ENCODE measurements around the gene PIM2. TPM values are rescaled to one million over a fixed set of nuclear protein-coding genes. Genes with fewer than 3 reads are reported as not detected.

PIM2 gene
- total and polyA plus RNA-seq, 5 experiments from 2014 or later, result 126 to 331 (median 170) TPM

GRCh38 chrX:48948589-48948988 is 29.8 kb upstream of the PIM2 start:
- Mint-ChIP-seq H3K27ac (peak overlapping the region in 4 of 10 donors; percentile 32 to 63 (median 42)), H3K4me3 (no peak overlapping the region), H3K36me3 (peaks cover 0 to 19% (median 0%) of the 10 kb centered on the region in 3 donors), H3K9me3 (no peaks in the 10 kb centered on the region), H3K4me1 (peaks cover 7 to 53% (median 47%) of the 10 kb centered on the region in 4 donors), H3K27me3 (no peaks in the 10 kb centered on the region)
- POLR2A ChIA-PET, result interaction anchor here (0.6 to 1.3 kb wide), 7 partner anchors 9 to 299 kb away, joined by 3 to 6 read pairs (median 4); partner anchors contain the start of gene SLC35A2
- no peak for DNase-seq
- no peak for ATAC-seq

- Mint-ChIP-seq H3K9me3 (no peaks in the 10 kb centered on the region), H3K36me3 (peaks cover 0 to 18% (median 0%) of the 10 kb centered on the region in 3 donors), H3K27ac (peak overlapping the region; percentile 69 to 92 (median 78)), H3K4me1 (peaks cover 16 to 56% (median 51%) of the 10 kb centered on the region in 4 donors), H3K27me3 (no peaks in the 10 kb centered on the region), H3K4me3 (peak overlapping the region; percentile 18 to 59 (median 40))
- ATAC-seq (peak; percentile 65 to 74), DNase-seq (peak; percentile 26 to 76 (median 50))
- POLR2A ChIA-PET, result interaction anchor here (0.6 to 13.3 kb wide), 7 partner anchors 9 to 54 kb away, joined by 3 to 276 read pairs (median 7); partner anchors contain the start of genes PIM2 and SLC35A2
These were observed 26.9 kb upstream of the PIM2 start for GRCh38 chrX:48945517-48946348.

DNA sequence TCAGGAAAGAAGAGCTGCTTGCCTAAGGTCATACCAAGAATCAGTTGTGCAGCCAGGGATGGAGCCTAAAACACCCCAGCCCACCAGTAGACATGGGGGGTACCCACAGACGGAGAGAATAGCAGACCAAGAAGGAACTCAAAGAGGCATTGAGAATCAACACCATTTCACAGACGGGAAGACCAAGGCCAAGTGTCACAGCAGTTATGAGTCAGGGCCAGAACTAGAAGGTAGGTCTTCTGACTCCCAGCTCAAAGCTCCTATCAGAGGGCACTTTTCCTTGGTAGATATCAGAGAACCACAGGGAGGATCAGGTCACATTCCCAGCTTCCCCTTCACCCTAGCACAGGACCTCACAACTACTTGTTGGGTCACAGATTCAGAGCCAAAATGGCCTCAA is 24.1 kb upstream of the PIM2 start:
- POLR2A ChIA-PET, result interaction anchor here (2.3 to 13.3 kb wide), 4 partner anchors 14 to 52 kb away, joined by 6 to 276 read pairs (median 92); partner anchors contain the start of genes OTUD5, PIM2 and SLC35A2
- ATAC-seq (no peak), DNase-seq (no peak)
- Mint-ChIP-seq H3K4me1 (peaks cover 30 to 78% (median 77%) of the 10 kb centered on the region in 4 donors), H3K27me3 (no peaks in the 10 kb centered on the region), H3K36me3 (peaks cover 0 to 14% (median 0%) of the 10 kb centered on the region in 3 donors), H3K4me3 (peak overlapping the region in 6 of 10 donors; percentile 5 to 67 (median 51)), H3K27ac (peak overlapping the region; percentile 85 to 96 (median 93)), H3K9me3 (no peaks in the 10 kb centered on the region)

GRCh38 chrX:48940404-48940955 is 21.7 kb upstream of the PIM2 start:
- Mint-ChIP-seq H3K4me3 (peak overlapping the region in 9 of 10 donors; percentile 66 to 92 (median 87)), H3K36me3 (peaks cover 0 to 16% (median 3%) of the 10 kb centered on the region in 3 donors), H3K27me3 (no peaks in the 10 kb centered on the region), H3K27ac (peak overlapping the region; percentile 96 to 99 (median 99)), H3K4me1 (peaks cover 37 to 87% (median 84%) of the 10 kb centered on the region in 4 donors), H3K9me3 (no peaks in the 10 kb centered on the region)
- no peak for DNase-seq
- POLR2A ChIA-PET, result interaction anchor here (0.8 to 13.3 kb wide), 8 partner anchors 8 to 203 kb away, joined by 3 to 276 read pairs (median 16); partner anchors contain the start of genes OTUD5, PIM2, PQBP1 and SLC35A2
- ATAC-seq, result no peak

DNA sequence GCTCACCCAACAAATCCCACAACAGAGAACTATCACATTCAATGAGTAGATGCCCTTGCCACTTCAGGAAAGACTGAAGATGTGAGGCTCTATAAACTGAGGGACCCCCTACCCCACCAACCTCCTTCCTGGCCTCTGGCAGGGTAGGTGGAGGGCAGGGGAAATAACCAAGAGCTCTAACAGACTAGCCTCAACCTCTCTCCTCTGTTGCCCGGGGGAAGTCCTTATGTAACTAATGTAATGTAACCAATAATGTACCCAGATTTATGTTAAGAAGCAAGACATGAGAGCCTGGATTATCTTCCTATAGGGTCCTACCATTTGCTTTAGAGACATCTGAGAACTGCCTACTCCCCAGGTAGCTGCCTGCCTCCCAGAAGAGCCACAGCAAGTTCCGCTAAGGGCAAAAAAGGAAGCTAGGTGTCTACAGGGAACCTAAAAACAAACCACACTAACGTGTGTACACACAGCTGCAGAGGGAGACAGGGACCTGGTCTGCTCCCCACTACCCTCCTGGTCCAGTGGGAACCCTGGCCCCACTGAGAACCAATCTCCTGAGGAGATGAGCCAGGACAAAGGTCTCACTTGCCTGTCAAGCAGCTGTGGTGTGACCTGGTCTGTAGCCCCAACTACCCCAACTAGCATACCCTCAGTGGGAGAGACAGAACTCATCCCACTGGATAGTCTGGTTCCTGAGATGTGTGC is 20.9 kb upstream of the PIM2 start:
- peaks cover 0 to 23% (median 8%) of the 10 kb centered on the region in 3 donors for H3K36me3 Mint-ChIP-seq
- H3K4me1 Mint-ChIP-seq, result peaks cover 41 to 92% (median 89%) of the 10 kb centered on the region in 4 donors
- H3K9me3 Mint-ChIP-seq, result peaks cover 0 to 2% (median 0%) of the 10 kb centered on the region in 9 donors

DNA sequence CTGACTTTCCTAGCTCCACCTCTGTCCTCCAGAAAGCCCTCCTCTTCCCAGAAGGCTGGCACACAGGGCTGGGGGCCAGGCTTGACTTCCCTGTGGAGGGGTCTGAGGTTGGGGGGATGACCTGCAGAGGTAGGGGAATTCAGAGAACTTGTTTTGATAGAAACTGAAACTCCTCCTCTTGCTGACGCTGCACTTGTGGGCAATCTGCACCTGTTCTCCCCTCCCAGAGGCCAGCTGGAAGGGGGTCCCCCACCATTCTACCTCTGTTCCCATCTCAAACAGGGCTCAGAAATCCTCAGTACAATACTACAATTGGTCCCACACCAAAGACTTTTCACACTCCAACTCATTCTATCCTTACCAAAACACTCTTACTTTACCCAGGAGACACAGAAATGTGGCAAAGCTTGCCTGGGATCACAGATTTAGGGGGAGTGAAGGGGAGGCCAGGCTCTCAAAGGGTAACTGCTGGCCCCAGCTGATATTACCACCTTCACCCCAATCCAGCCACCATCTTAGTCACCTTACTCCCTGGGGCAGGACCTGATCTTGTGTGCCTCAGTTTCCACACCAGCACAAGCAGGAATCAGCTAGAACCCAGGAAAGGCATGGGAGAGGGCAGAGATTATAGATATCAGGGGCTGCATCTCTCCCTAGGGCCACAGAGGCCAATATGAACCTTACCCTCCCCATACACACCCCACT is 20.0 kb upstream of the PIM2 start:
- peak; percentile 39 to 58 for ATAC-seq
- Mint-ChIP-seq H3K9me3 (peaks cover 0 to 4% (median 0%) of the 10 kb centered on the region in 9 donors), H3K4me1 (peaks cover 40 to 94% (median 90%) of the 10 kb centered on the region in 4 donors), H3K4me3 (peak overlapping the region; percentile 66 to 92 (median 87)), H3K27me3 (no peaks in the 10 kb centered on the region), H3K36me3 (peaks cover 2 to 30% (median 16%) of the 10 kb centered on the region in 3 donors), H3K27ac (peak overlapping the region; percentile 96 to 99 (median 99))
- POLR2A ChIA-PET, result interaction anchor here (0.8 to 13.3 kb wide), 11 partner anchors 8 to 364 kb away, joined by 3 to 276 read pairs (median 5); partner anchors contain the start of genes HDAC6, OTUD5, PIM2 and PQBP1
- peak; percentile 46 to 87 (median 81) for DNase-seq

More for the DNA sequence above, 20.9 kb upstream of the PIM2 start:
- peak; percentile 21 to 22 for ATAC-seq
- no peaks in the 10 kb centered on the region for H3K27me3 Mint-ChIP-seq
- H3K27ac Mint-ChIP-seq, result peak overlapping the region; percentile 96 to 99 (median 99)
- peak overlapping the region; percentile 66 to 92 (median 87) for H3K4me3 Mint-ChIP-seq
- DNase-seq, result peak in 6 of 10 donors; percentile 15 to 65 (median 42)
- POLR2A ChIA-PET, result interaction anchor here (0.8 to 13.3 kb wide), 11 partner anchors 9 to 202 kb away, joined by 3 to 276 read pairs (median 5); partner anchors contain the start of genes HDAC6, OTUD5, PIM2 and PQBP1

DNA sequence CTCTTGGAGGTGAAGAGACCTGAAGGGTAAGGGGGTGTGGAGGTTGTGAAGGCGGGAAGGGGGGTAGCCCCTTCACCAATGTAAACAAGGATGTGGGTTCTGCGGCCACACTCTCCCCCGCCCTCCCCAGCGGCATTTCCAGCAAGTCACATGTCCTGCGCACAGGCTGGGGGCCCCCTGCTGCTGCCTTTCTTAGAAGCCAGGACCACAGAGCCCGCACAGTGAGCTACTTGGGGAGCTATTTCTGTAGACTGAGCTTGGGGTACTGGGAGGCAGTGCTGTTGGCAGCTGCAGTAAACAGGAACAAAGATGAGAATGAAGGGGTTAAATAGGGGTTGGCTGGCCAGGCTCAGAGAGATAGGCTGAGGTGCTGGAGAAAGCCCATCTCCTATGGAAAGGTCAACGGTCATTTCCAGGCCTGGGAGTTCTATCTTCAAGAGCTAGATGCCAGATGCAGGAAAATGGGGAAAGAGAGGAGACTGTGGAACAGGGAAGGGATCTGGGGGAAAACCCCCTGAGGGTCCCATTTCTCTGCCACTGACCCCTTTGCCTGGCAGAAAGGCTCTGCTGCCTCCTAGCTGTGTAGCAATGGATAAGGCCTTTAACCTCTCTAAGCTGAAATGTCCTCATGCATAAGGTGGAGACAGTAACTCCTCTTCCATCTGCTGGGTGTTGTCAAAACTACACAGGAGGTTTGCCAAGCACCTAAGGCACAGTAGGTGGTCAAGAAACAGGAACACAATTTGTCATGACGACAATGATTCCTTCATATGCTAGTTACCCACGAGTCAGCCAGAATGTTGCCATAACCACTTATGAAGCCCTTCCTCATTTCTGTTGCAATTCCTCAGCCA is 18.5 kb upstream of the PIM2 start:
- Mint-ChIP-seq H3K36me3 (peaks cover 5 to 29% (median 20%) of the 10 kb centered on the region in 3 donors), H3K27me3 (no peaks in the 10 kb centered on the region)
- ATAC-seq, result peak; percentile 72 to 73

GRCh38 chrX:48936429-48937053 is 17.7 kb upstream of the PIM2 start:
- POLR2A ChIA-PET, result interaction anchor here (0.6 to 13.3 kb wide), 10 partner anchors 8 to 270 kb away, joined by 3 to 276 read pairs (median 8); partner anchors contain the start of genes OTUD5, PIM2, PQBP1 and SLC35A2
- Mint-ChIP-seq H3K36me3 (peaks cover 5 to 29% (median 20%) of the 10 kb centered on the region in 3 donors), H3K4me3 (peak overlapping the region; percentile 78 to 92 (median 87)), H3K9me3 (peaks cover 0 to 6% (median 0%) of the 10 kb centered on the region in 9 donors), H3K27ac (peak overlapping the region; percentile 96 to 99 (median 99)), H3K4me1 (peaks cover 29 to 79% (median 73%) of the 10 kb centered on the region in 4 donors), H3K27me3 (no peaks in the 10 kb centered on the region)
- DNase-seq, result peak in 1 of 10 donors; percentile 21
- no peak for ATAC-seq

More for the DNA sequence above, 18.5 kb upstream of the PIM2 start:
- Mint-ChIP-seq H3K27ac (peak overlapping the region; percentile 96 to 99 (median 99)), H3K4me1 (peaks cover 35 to 87% (median 81%) of the 10 kb centered on the region in 4 donors), H3K9me3 (peaks cover 0 to 6% (median 0%) of the 10 kb centered on the region in 9 donors), H3K4me3 (peak overlapping the region; percentile 78 to 92 (median 87))
- POLR2A ChIA-PET, result interaction anchor here (0.5 to 13.3 kb wide), 12 partner anchors 7 to 307 kb away, joined by 3 to 276 read pairs (median 7); partner anchors contain the start of genes GRIPAP1, OTUD5, PIM2 and PQBP1
- DNase-seq, result peak; percentile 65 to 97 (median 92)

GRCh38 chrX:48935301-48935670 is 16.5 kb upstream of the PIM2 start:
- DNase-seq, result no peak
- Mint-ChIP-seq H3K27me3 (no peaks in the 10 kb centered on the region), H3K27ac (peak overlapping the region; percentile 87 to 99 (median 98)), H3K36me3 (peaks cover 5 to 37% (median 22%) of the 10 kb centered on the region in 3 donors), H3K4me3 (peak overlapping the region in 9 of 10 donors; percentile 24 to 72 (median 51)), H3K4me1 (peaks cover 28 to 71% (median 65%) of the 10 kb centered on the region in 4 donors), H3K9me3 (peaks cover 0 to 6% (median 0%) of the 10 kb centered on the region in 9 donors)
- no peak for ATAC-seq
- POLR2A ChIA-PET, result interaction anchor here (0.7 to 13.3 kb wide), 2 partner anchors 12 to 116 kb away, joined by 8 to 276 read pairs; partner anchors contain the start of gene PIM2
